Erythroblast (primary cell): ENCODE data around the gene PIM2.

Source experiments
- GATA1 ChIP-seq: IDR thresholded peaks from 2 replicates; pipeline ENCODE4 v1.6.1; 2011; ENCODE audit warnings: low read depth, mild to moderate bottlenecking, control low read depth, low read length, moderate library complexity
- POLR2A ChIP-seq: IDR thresholded peaks from 2 replicates; pipeline ENCODE4 v1.6.1; 2011; ENCODE audit warnings: mild to moderate bottlenecking, low read length

- TF ChIP-seq POLR2A = no peak
- no peak for TF ChIP-seq GATA1
Observed at GRCh38 chrX:48910926-48911411, 7.9 kb downstream of the PIM2 start.
